HFF-Myc (cell line): ENCODE measurements around the gene FDX2.

Experiments used
- DNase-seq: peaks from one replicate; pipeline ENCODE4 v3.0.0-alpha.2; 2011; ENCODE audit warnings: low read depth; ENCODE audit errors: extremely low read depth
- H3K4me3 ChIP-seq: replicated peaks from 2 replicates; pipeline ENCODE4 v1.5.1; 2011; ENCODE audit warnings: low read depth, mild to moderate bottlenecking, control low read depth, low read length
- TF ChIP-seq, protein P1 (sequence below): IDR thresholded peaks from 2 replicates; pipeline ENCODE4 v1.5.1; 2012; ENCODE audit warnings: mild to moderate bottlenecking, low read depth, low read length, control low read depth; ENCODE audit errors: missing control alignments

FDX2 gene

DNA sequence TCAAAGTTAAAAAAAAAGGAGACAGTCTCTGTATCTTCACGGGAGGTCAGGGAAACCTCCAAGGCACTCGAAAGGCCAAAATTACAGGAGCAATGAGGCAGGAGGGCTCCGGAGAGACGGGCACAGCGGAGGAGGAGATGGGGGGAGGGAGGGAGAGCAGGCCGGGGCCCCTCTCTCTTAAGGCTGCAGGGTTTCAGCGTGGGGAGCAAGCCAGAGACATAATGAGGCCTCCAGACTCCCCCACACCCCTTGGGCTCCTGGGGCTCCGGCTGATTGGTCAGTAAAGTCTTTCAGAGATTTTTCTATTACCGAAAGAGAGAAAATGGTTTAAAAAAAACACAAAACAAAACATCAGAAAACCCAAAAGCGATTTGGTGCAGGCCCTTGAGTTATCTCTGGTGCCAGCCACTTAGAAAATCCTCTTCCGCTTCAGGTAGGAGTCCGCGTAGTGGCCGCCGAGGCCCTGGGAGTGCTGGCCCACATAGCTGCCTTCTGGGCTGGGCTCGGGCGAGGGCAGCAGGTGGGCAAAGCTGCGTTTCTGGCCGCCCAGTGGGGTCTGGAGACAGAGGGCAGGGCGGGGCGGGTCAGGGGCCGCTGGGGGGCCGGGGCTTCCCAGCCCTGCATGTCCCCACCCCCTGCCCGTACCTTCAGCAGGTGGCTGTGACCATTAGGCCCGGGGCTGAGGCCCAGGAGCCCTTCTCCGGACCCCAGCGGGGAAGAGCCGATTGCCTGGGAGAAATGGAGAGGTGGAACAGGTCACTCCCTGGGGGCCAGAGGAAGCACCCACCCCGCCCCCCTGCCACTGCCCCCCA is 1.4 kb upstream of the FDX2 start:
- no peak overlapping the region for H3K4me3 ChIP-seq
- TF ChIP-seq, protein P1, sequence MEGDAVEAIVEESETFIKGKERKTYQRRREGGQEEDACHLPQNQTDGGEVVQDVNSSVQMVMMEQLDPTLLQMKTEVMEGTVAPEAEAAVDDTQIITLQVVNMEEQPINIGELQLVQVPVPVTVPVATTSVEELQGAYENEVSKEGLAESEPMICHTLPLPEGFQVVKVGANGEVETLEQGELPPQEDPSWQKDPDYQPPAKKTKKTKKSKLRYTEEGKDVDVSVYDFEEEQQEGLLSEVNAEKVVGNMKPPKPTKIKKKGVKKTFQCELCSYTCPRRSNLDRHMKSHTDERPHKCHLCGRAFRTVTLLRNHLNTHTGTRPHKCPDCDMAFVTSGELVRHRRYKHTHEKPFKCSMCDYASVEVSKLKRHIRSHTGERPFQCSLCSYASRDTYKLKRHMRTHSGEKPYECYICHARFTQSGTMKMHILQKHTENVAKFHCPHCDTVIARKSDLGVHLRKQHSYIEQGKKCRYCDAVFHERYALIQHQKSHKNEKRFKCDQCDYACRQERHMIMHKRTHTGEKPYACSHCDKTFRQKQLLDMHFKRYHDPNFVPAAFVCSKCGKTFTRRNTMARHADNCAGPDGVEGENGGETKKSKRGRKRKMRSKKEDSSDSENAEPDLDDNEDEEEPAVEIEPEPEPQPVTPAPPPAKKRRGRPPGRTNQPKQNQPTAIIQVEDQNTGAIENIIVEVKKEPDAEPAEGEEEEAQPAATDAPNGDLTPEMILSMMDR, result no peak

DNA sequence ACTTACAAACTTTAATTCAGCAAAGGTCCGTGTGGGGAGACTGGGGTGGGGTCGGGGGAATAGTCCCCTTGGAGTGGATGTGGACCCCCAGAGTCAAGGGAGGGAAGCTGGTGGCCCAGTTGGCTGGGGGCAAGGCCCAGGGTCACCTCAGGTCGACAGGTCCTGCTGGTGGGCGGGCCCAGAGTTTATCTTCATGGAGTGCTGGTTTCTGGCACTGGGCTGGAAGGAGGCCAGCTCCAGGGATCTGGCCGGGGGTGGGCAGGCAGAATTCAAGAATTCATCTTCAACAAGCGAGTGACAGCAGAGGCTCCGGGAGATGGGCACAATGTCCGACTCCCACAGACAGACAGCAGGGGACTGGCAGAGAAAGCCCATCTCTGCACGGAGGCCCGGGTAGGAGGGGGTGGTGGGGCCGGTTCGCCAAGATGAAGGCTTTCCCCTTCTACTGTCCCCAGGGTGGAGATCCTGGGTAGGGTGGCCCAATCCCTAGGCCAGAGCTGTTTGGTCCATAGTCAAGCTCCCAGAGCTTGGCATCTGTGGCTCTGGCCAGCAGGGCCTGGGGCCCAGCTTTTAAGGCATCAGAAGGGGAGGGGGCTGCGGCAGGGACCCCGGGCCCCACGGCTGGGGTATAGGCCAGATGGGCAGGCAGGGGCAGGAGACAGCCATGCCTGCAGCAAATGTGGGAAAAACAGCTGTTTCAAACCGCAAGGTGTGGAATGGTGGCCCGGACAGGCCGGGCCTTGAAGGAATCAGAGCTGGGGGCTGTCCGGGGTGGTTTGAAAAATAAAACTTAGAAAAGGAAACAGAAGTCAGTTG is 622 bp upstream of the FDX2 start:
- TF ChIP-seq, protein P1, result no peak

More for the DNA sequence above, 1.4 kb upstream of the FDX2 start:
- DNase-seq, result no peak

DNA sequence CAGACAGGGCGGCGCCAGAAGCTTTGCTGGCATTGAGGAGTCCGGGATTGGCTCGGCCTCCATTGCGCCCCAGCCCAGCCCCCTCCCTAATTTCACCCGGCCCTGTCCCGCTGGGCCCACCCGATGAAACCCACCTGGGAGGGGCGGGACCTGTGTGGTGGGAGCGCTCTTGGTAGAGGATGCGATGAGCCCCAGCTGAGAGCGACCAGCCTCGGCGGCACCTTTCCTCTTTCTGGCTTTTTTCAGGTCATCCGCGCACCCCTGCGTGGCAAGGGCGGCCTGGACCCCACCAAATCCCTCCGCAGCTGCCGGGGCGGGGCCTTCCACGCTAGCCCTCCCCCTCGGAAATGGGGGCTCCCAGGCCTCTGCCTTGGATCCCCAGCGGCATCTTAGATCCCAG is 6.4 kb downstream of the FDX2 start, which contains the start of gene ZGLP1:
TSS of gene ZGLP1 (minus strand) at position 393 of the 400 bp plus-strand sequence.
- no peak for DNase-seq
- no peak within 1 kb of the TSS for H3K4me3 ChIP-seq
- TF ChIP-seq, protein P1, result no peak

More for the DNA sequence above, 622 bp upstream of the FDX2 start:
- peak overlapping the region; percentile 60 for H3K4me3 ChIP-seq
- DNase-seq, result no peak

DNA sequence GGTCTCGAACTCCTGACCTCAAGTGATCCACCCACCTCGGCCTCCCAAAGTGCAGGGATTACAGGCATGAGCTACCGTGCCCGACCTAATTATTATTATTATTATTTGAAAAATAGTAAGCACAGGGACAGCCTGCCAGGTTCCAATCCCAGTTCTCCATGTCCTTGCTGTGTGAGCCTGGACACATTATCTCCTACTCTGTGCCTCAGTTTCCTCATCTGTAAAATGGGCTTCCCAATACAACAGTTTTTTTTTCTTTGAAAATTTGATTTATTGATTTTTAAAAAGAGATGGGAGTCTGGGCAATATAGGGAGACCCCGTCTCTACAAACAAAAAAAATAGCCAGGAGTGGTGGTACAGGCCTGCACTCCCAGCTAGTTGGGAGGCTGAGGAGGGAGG is 9.5 kb downstream of the FDX2 start:
- no peak for DNase-seq
- TF ChIP-seq, protein P1, result no peak
- no peak overlapping the region for H3K4me3 ChIP-seq

DNA sequence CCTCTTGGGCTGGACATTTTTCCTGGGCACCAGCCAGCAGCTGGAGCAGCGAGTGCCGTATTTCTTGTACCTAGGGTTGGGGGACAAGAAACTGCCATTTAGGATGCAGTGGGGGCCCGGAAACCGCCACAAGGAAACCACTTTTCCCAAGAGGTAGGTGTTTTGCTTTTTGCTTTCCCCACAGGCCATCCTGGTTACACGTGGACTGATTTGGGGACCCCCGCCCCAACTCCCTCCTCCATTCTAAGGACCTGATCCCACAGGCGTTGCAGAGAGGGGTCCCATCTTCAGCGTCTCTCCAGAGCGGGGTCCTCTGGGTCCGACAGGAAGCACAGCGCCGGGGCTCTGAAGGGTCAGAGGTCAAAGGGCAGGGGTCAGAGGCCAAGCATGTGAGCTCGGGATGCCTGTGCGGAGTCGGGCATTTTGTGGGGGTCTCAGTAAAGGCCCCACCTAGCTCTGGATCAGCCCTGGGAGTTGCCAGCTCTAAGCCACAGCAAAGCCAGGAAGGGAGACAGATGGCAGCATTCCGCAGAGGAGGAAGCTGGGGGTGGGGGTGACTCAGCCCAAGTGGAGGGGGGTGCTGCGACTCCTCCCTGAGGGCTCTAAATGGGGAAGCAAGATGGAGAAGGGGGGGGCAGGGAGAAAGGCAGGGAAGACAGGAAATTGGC is 10.5 kb downstream of the FDX2 start:
- H3K4me3 ChIP-seq, result no peak overlapping the region
- TF ChIP-seq, protein P1, result no peak
- no peak for DNase-seq

DNA sequence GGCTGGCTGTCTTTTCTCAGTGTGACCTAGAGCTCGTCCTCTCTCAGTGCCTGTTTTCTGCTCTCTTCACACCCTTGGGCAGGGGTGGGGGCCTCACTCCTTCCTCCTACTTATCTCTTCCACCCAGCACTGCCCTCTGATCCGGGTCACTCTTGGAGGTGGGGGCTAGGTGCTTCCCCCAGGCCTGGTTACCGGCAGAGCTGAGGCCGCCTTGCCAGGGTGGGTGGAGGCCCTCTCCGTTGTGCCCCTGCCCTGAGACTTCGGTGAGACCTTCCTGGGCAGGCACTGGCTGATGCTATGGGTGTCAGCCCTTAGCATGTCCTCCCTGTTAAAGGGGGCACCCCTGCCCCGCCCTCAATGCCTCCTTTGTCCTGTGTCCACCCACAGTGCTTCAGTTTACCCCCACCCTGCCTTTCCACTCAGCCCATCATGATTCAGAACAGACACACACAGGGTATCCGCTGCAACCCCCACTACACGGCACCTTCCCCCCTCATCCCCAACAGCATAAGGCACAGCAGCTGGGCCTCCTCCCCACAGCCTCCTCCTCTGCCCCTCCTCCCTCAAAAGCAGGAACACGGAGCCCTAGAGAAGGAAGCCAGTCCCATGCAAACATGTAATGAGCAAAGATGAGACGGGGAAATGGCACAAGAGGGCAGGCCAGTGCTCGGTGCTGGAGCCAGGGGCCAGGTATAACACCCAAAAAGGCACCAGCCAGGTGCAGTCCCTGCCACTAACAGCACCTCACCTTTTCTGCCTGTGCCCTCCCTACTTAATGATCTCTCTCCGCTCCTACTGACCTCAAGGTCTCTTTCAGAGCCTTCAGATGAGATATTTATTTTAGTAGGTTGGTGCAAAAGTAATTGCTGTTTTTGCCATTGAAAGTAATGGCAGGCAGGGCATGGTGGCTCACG is 16.0 kb downstream of the FDX2 start:
- H3K4me3 ChIP-seq, result no peak overlapping the region
- DNase-seq, result no peak
- TF ChIP-seq, protein P1, result no peak
